Stimulated activated naive CD8-positive, alpha-beta T cell treated with anti-CD3 and anti-CD28 coated beads, Interleukin-15, amount 100 ng/mL, for 72 hours (primary cell): Measurements from ENCODE around the gene UQCRH.

Experiments
- ATAC-seq: fragments of 150-1000 bp; cut with Tn5 transposase; 2 replicates; pipeline ENCODE4 v1.10.0; 2021; ENCODE audit warnings: mild to moderate bottlenecking, moderate library complexity
- DNase-seq, 2 donors: peaks; one replicate each; pipeline ENCODE4 v3.0.0; 2021 to 2022
- H3K27ac Mint-ChIP-seq, 2 donors: one replicate each; pipeline ENCODE4 v1.8.0; 2022; ENCODE audit warnings: mild to moderate bottlenecking in 2 of 2, mixed read lengths in 2 of 2, moderate library complexity in 2 of 2
- H3K27me3 Mint-ChIP-seq: one replicate; pipeline ENCODE4 v1.8.0; 2022; ENCODE audit warnings: mixed read lengths
- H3K4me1 Mint-ChIP-seq: one replicate; pipeline ENCODE4 v1.8.0; 2022; ENCODE audit warnings: mild to moderate bottlenecking, mixed read lengths
- H3K4me3 Mint-ChIP-seq, 2 donors: one replicate each; pipeline ENCODE4 v1.8.0; 2022; ENCODE audit warnings: mild to moderate bottlenecking in 2 of 2, mixed read lengths in 2 of 2, moderate library complexity in 1 of 2
- H3K9me3 Mint-ChIP-seq, 2 donors: one replicate each; pipeline ENCODE4 v1.8.0; 2022; ENCODE audit warnings: mixed read lengths in 2 of 2

Gene UQCRH

GRCh38 chr1:46303038-46303871, at the start of gene UQCRH, which contains the start of gene LRRC41:
UQCRH (plus strand) TSS chr1:46303698; CDS start chr1:46303767, 69 bp downstream.
LRRC41 (minus strand) TSS chr1:46303616; CDS start chr1:46303322, 294 bp downstream.
- H3K27ac Mint-ChIP-seq, result peak within 1 kb of the TSS; percentile 100
- peaks cover 67% of the 10 kb centered on the region for H3K4me1 Mint-ChIP-seq
- H3K27me3 Mint-ChIP-seq, result no peaks in the 10 kb centered on the region
- ATAC-seq, result peak; percentile 85
- no peaks in the 10 kb centered on the region for H3K9me3 Mint-ChIP-seq
- peak within 1 kb of the TSS; percentile 98 to 99 for H3K4me3 Mint-ChIP-seq
- DNase-seq, result peak; percentile 95

- Mint-ChIP-seq H3K4me1 (peaks cover 15% of the 10 kb centered on the region), H3K4me3 (no peak overlapping the region), H3K9me3 (no peaks in the 10 kb centered on the region), H3K27ac (no peak overlapping the region), H3K27me3 (no peaks in the 10 kb centered on the region)
- no peak for DNase-seq
- no peak for ATAC-seq
Measured at GRCh38 chr1:46254668-46255067, 48.8 kb upstream of the UQCRH start.

GRCh38 chr1:46256523-46256922, 47.0 kb upstream of the UQCRH start:
- H3K27ac Mint-ChIP-seq, result no peak overlapping the region

GRCh38 chr1:46262508-46262907, 41.0 kb upstream of the UQCRH start:
- ATAC-seq (no peak), DNase-seq (no peak)
- Mint-ChIP-seq H3K9me3 (no peaks in the 10 kb centered on the region), H3K27me3 (no peaks in the 10 kb centered on the region), H3K4me3 (no peak overlapping the region), H3K27ac (no peak overlapping the region), H3K4me1 (no peaks in the 10 kb centered on the region)

More at GRCh38 chr1:46256523-46256922, 47.0 kb upstream of the UQCRH start:
- Mint-ChIP-seq H3K27me3 (no peaks in the 10 kb centered on the region), H3K9me3 (no peaks in the 10 kb centered on the region), H3K4me1 (peaks cover 12% of the 10 kb centered on the region), H3K4me3 (no peak overlapping the region)
- no peak for DNase-seq
- no peak for ATAC-seq

GRCh38 chr1:46263146-46263545, 40.4 kb upstream of the UQCRH start:
- DNase-seq (no peak), ATAC-seq (no peak)
- no peak overlapping the region for H3K27ac Mint-ChIP-seq
- H3K27me3 Mint-ChIP-seq, result no peaks in the 10 kb centered on the region
- H3K4me1 Mint-ChIP-seq, result no peaks in the 10 kb centered on the region
- H3K9me3 Mint-ChIP-seq, result no peaks in the 10 kb centered on the region
- H3K4me3 Mint-ChIP-seq, result no peak overlapping the region

GRCh38 chr1:46268578-46268977, 34.9 kb upstream of the UQCRH start:
- ATAC-seq, result no peak
- Mint-ChIP-seq H3K4me1 (no peaks in the 10 kb centered on the region), H3K27me3 (no peaks in the 10 kb centered on the region), H3K9me3 (no peaks in the 10 kb centered on the region), H3K4me3 (no peak overlapping the region), H3K27ac (no peak overlapping the region)
- DNase-seq, result no peak

- ATAC-seq (peak; percentile 42), DNase-seq (no peak)
- Mint-ChIP-seq H3K27me3 (no peaks in the 10 kb centered on the region), H3K4me1 (no peaks in the 10 kb centered on the region), H3K4me3 (no peak overlapping the region), H3K9me3 (no peaks in the 10 kb centered on the region), H3K27ac (no peak overlapping the region)
Measured at GRCh38 chr1:46274225-46275029, 29.1 kb upstream of the UQCRH start.

GRCh38 chr1:46275030-46275337, 28.5 kb upstream of the UQCRH start:
- DNase-seq (no peak), ATAC-seq (no peak)
- H3K27ac Mint-ChIP-seq, result peak overlapping the region in 1 of 2 donors; percentile 14
- no peaks in the 10 kb centered on the region for H3K4me1 Mint-ChIP-seq
- no peaks in the 10 kb centered on the region for H3K27me3 Mint-ChIP-seq
- H3K4me3 Mint-ChIP-seq, result no peak overlapping the region
- H3K9me3 Mint-ChIP-seq, result no peaks in the 10 kb centered on the region

GRCh38 chr1:46277658-46278373, 25.7 kb upstream of the UQCRH start:
- H3K27ac Mint-ChIP-seq, result peak overlapping the region in 1 of 2 donors; percentile 59
- no peaks in the 10 kb centered on the region for H3K27me3 Mint-ChIP-seq
- H3K4me1 Mint-ChIP-seq, result no peaks in the 10 kb centered on the region
- H3K4me3 Mint-ChIP-seq, result no peak overlapping the region
- DNase-seq (no peak), ATAC-seq (no peak)
- no peaks in the 10 kb centered on the region for H3K9me3 Mint-ChIP-seq

GRCh38 chr1:46278807-46279206, 24.7 kb upstream of the UQCRH start:
- H3K4me1 Mint-ChIP-seq, result no peaks in the 10 kb centered on the region
- DNase-seq, result no peak
- H3K27me3 Mint-ChIP-seq, result no peaks in the 10 kb centered on the region
- H3K9me3 Mint-ChIP-seq, result no peaks in the 10 kb centered on the region
- no peak overlapping the region for H3K4me3 Mint-ChIP-seq
- H3K27ac Mint-ChIP-seq, result no peak overlapping the region
- no peak for ATAC-seq

GRCh38 chr1:46280092-46280491, 23.4 kb upstream of the UQCRH start:
- DNase-seq (no peak), ATAC-seq (no peak)
- Mint-ChIP-seq H3K27ac (peak overlapping the region in 1 of 2 donors; percentile 77), H3K4me1 (peaks cover 2% of the 10 kb centered on the region), H3K9me3 (no peaks in the 10 kb centered on the region), H3K4me3 (no peak overlapping the region), H3K27me3 (no peaks in the 10 kb centered on the region)

- ATAC-seq, result no peak
- Mint-ChIP-seq H3K27me3 (no peaks in the 10 kb centered on the region), H3K9me3 (no peaks in the 10 kb centered on the region), H3K27ac (no peak overlapping the region), H3K4me3 (no peak overlapping the region), H3K4me1 (peaks cover 11% of the 10 kb centered on the region)
- no peak for DNase-seq
Measured at GRCh38 chr1:46281021-46281420, 22.5 kb upstream of the UQCRH start.

GRCh38 chr1:46284058-46284457, 19.4 kb upstream of the UQCRH start:
- DNase-seq (no peak), ATAC-seq (no peak)
- peak overlapping the region; percentile 2 to 8 for H3K27ac Mint-ChIP-seq
- no peaks in the 10 kb centered on the region for H3K27me3 Mint-ChIP-seq
- H3K4me3 Mint-ChIP-seq, result no peak overlapping the region
- H3K4me1 Mint-ChIP-seq, result peaks cover 27% of the 10 kb centered on the region
- no peaks in the 10 kb centered on the region for H3K9me3 Mint-ChIP-seq

GRCh38 chr1:46284597-46285564, 18.6 kb upstream of the UQCRH start:
- DNase-seq (no peak), ATAC-seq (no peak)
- Mint-ChIP-seq H3K27me3 (no peaks in the 10 kb centered on the region), H3K4me1 (peaks cover 27% of the 10 kb centered on the region), H3K4me3 (peak overlapping the region in 1 of 2 donors; percentile 42), H3K9me3 (no peaks in the 10 kb centered on the region), H3K27ac (peak overlapping the region; percentile 92 to 95)
